ENCODE measurements around the gene PSMG4.

Gene PSMG4

GRCh38 chr6:3291346-3291745, 32.6 kb downstream of the PSMG4 start (continued):
- TF ChIP-seq, protein P1, sequence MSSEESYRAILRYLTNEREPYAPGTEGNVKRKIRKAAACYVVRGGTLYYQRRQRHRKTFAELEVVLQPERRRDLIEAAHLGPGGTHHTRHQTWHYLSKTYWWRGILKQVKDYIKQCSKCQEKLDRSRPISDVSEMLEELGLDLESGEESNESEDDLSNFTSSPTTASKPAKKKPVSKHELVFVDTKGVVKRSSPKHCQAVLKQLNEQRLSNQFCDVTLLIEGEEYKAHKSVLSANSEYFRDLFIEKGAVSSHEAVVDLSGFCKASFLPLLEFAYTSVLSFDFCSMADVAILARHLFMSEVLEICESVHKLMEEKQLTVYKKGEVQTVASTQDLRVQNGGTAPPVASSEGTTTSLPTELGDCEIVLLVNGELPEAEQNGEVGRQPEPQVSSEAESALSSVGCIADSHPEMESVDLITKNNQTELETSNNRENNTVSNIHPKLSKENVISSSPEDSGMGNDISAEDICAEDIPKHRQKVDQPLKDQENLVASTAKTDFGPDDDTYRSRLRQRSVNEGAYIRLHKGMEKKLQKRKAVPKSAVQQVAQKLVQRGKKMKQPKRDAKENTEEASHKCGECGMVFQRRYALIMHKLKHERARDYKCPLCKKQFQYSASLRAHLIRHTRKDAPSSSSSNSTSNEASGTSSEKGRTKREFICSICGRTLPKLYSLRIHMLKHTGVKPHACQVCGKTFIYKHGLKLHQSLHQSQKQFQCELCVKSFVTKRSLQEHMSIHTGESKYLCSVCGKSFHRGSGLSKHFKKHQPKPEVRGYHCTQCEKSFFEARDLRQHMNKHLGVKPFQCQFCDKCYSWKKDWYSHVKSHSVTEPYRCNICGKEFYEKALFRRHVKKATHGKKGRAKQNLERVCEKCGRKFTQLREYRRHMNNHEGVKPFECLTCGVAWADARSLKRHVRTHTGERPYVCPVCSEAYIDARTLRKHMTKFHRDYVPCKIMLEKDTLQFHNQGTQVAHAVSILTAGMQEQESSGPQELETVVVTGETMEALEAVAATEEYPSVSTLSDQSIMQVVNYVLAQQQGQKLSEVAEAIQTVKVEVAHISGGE (tag by site-specific recombination; conservative IDR thresholded peaks at IDR 0.05; ENCODE audit: low read depth), result no peak
- TF ChIP-seq KLF16 (tag by site-specific recombination; IDR thresholded peaks at IDR 0.05), result no peak

DNA sequence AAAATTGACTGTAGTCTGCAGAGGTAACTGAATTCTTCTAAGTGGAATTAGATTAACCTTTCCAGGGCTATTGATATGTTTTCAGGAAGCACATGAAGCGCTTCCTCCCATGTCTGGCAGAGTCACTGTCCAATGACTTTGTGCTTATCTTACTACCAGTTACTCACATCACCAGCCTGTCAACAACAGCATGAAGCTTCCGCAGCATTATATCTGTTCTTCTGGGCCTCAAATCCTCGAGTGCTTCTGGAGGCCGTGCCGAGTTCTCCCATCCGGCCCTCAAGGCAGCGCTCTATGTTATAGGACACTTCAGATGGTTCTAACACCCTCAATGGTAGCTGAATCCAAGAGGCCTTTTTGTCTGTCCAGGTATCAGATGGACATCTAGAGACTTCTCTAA, 33.2 kb downstream of the PSMG4 start:
- Histone ChIP-seq H3K4me3 (ENCODE audit: low read depth, low read length) (no peak overlapping the region), H3K27ac (ENCODE audit: extremely low read depth, low read depth, low read length) (no peak overlapping the region), H3K4me1 (ENCODE audit: control insufficient read depth, insufficient read depth, low read length) (no peaks in the 10 kb centered on the region), H3K36me3 (ENCODE audit: control insufficient read depth in 2 of 2, insufficient read depth in 1 of 2, low read length in 2 of 2) (peaks cover 0 to 27% of the 10 kb centered on the region in 2 experiments; a peak in 2 of 3 replicates), H3K9me3 (ENCODE audit: control insufficient read depth, insufficient read depth, low read depth, low read length) (no peaks in the 10 kb centered on the region)
- ChIA-PET CTCF (interaction anchor here (0.6 to 1.4 kb wide), 2 partner anchors 13 to 175 kb away, joined by 3 to 4 read pairs; no protein-coding TSS in a partner anchor), POLR2A (interaction anchor here (0.6 to 0.7 kb wide), 2 partner anchors 123 to 241 kb away, joined by 3 read pairs; no protein-coding TSS in a partner anchor)
- no peak for TF ChIP-seq ZBTB26 (tag by site-specific recombination; optimal IDR thresholded peaks at IDR 0.05)
- TF ChIP-seq PRDM4 (tag by site-specific recombination; IDR thresholded peaks at IDR 0.05), result no peak
- TF ChIP-seq SCRT2 (tag by site-specific recombination; IDR thresholded peaks at IDR 0.05), result no peak
- no peak for TF ChIP-seq ZNF660 (tag by site-specific recombination; IDR thresholded peaks at IDR 0.05)
- no peak for TF ChIP-seq ZNF146 (tag by site-specific recombination; IDR thresholded peaks at IDR 0.05)
- no peak for TF ChIP-seq OVOL3 (tag by site-specific recombination; IDR thresholded peaks at IDR 0.05)
- no peak for TF ChIP-seq WT1 (tag by site-specific recombination; IDR thresholded peaks at IDR 0.05)
- TF ChIP-seq ZFP41 (tag by site-specific recombination; IDR thresholded peaks at IDR 0.05; ENCODE audit: borderline replicate concordance), result no peak
- no peak for TF ChIP-seq KLF8 (tag by site-specific recombination; IDR thresholded peaks at IDR 0.05)
- TF ChIP-seq GLI2 (tag by site-specific recombination; IDR thresholded peaks at IDR 0.05; ENCODE audit: borderline replicate concordance, low read depth), result no peak
- TF ChIP-seq, protein P2, sequence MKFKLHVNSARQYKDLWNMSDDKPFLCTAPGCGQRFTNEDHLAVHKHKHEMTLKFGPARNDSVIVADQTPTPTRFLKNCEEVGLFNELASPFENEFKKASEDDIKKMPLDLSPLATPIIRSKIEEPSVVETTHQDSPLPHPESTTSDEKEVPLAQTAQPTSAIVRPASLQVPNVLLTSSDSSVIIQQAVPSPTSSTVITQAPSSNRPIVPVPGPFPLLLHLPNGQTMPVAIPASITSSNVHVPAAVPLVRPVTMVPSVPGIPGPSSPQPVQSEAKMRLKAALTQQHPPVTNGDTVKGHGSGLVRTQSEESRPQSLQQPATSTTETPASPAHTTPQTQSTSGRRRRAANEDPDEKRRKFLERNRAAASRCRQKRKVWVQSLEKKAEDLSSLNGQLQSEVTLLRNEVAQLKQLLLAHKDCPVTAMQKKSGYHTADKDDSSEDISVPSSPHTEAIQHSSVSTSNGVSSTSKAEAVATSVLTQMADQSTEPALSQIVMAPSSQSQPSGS (tag by site-specific recombination; IDR thresholded peaks at IDR 0.05; ENCODE audit: low read depth), result no peak
- no peak for TF ChIP-seq ZNF596 (tag by site-specific recombination; IDR thresholded peaks at IDR 0.05)
- TF ChIP-seq ZNF561 (tag by site-specific recombination; IDR thresholded peaks at IDR 0.05; ENCODE audit: borderline replicate concordance), result no peak
- TF ChIP-seq ZNF292 (tag by site-specific recombination; IDR thresholded peaks at IDR 0.05; ENCODE audit: borderline replicate concordance, low read depth), result no peak
- TF ChIP-seq ZNF664 (tag by site-specific recombination; IDR thresholded peaks at IDR 0.05), result no peak
- no peak for TF ChIP-seq ZNF211 (tag by site-specific recombination; IDR thresholded peaks at IDR 0.05; ENCODE audit: low read depth)
- TF ChIP-seq ZNF155 (tag by site-specific recombination; IDR thresholded peaks at IDR 0.05), result no peak

All from HEK293 (cell line).